Islet of Langerhans (tissue), 1 donor: ENCODE measurements around the gene MTHFSD.

Experiments
- FAIRE-seq: peaks from one replicate; lab custom pipeline; 2011; peaks lifted over from hg19 to GRCh38; lab: Jason Lieb, UNC

MTHFSD gene

DNA sequence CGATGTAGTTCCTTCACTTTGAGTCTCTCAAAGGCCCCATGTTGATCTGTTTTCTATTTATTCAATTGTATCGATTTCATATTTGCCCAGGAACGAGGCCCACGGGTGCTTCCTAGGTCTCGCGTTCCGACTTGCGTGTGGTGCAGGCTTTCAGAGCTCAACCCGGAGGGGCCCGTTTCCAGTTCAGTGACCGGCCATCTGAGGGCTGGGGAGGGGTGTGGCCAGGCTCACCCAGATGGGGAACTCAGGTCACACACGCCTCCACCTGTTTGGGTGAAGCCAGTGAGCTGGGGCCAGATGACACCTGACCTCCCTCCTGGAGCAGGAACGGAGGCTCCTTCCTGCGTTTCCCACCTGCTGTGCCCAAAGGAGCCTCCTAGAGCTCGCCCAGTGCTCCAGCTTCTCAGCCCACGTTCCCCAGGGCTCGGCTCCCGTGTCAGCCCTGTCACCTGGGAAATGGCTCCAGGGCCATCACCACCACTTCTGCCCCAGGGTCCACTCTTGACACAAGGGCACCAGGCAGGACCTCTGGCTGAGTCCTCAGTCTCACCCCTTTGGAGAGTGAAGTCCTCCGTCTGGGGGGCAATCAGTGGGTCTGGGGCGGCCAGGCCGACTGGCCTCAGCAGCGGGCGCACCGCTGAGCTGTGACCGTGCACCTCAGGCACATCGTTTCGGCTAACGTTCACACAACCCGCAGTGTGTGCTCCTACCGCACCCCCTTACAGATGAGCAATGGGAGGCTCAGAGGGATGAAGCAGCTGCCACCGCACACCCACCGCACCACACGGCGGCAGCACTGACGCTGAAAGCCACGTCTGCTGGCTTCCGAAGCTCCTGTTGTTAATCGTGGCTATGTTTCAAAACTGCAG lies 26.7 kb downstream of the MTHFSD start:
- FAIRE-seq = no peak

DNA sequence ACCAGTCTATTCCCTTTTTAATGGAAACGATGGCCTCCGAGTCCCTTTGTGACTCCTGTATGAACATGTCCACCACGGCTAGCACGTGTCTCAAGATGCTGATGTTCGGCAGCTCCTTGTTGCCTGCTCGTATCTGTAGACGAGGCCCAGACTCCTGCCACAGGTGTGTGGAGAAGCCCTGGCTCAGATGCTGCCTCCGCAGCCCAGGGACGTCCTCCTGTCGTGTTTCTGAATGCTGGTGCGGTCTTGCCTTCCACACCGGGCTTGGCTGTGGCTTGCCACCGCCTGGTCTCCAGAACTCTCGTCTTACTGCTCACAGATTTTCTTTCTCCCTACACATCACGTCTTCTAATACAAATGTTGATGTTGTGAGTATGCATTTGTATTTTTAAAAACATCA lies 27.7 kb downstream of the MTHFSD start:
- FAIRE-seq = no peak

- FAIRE-seq = no peak
Observed at GRCh38 chr16:86525696-86526095, 29.3 kb downstream of the MTHFSD start.

DNA sequence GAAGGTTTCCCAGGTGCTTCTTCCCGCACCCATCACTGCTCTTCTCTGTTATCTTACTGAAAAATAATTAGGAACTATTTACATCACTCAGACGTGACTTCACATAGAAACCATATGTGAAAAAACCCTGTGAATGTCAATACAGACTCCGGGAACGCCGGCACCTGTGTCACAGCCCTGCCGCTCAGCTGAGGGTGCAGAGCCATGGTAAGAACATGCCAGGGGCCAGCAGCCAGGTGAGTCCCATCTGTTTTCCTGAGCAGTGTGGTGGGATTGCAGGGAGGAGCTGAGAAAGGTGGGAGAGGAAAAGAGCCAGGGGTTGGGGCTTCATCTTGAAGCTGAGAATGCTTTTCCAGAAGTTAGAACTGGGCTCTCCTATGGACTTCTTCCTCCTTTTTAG lies 31.0 kb downstream of the MTHFSD start:
- no peak for FAIRE-seq

DNA sequence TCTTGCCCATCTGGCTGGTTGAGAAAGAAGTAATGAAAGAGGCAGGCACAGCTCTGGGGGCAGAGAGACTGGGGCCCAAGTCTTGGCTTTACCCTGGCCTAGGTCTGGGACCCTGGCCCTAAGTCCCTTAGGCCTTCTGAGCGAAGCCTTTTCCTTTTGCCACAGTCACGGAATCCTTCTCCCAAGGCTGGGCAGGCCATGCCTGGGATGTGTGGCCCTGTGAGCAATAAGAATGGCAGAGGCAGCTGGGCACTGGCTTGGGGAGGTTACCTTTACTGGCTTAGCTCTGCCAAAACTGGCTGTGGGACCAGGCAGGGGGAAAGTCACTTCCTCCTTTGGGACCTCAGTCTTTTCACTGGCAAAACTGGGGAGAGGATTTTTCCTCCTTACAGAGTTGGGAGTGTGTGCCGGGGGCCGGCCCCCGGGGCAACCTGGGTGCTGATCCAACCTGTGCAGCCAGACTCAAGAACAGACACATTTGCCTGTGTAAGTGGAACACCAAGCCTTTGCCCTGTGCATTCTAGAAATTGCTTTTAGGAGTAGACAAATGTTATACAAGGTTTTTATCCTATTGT lies 31.8 kb downstream of the MTHFSD start:
- no peak for FAIRE-seq

DNA sequence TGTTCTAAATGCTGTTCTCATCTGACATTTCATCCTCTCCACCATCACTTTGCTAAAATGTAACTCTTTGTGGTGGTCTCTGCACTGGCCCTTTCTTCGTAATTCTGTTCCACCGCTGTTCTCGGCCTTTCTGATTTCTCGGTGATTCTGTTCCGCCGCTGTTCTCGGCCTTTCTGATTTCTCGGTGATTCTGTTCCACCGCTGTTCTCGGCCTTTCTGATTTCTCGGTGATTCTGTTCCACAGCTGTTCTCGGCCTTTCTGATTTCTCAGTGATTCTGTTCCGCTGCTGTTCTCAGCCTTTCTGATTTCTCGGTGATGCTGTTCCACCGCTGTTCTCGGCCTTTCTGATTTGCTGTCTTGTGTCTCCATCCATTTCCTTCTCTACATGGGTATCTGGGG lies 32.4 kb downstream of the MTHFSD start:
- no peak for FAIRE-seq

GRCh38 chr16:86521236-86522197 lies 33.5 kb downstream of the MTHFSD start:
- FAIRE-seq = no peak

DNA sequence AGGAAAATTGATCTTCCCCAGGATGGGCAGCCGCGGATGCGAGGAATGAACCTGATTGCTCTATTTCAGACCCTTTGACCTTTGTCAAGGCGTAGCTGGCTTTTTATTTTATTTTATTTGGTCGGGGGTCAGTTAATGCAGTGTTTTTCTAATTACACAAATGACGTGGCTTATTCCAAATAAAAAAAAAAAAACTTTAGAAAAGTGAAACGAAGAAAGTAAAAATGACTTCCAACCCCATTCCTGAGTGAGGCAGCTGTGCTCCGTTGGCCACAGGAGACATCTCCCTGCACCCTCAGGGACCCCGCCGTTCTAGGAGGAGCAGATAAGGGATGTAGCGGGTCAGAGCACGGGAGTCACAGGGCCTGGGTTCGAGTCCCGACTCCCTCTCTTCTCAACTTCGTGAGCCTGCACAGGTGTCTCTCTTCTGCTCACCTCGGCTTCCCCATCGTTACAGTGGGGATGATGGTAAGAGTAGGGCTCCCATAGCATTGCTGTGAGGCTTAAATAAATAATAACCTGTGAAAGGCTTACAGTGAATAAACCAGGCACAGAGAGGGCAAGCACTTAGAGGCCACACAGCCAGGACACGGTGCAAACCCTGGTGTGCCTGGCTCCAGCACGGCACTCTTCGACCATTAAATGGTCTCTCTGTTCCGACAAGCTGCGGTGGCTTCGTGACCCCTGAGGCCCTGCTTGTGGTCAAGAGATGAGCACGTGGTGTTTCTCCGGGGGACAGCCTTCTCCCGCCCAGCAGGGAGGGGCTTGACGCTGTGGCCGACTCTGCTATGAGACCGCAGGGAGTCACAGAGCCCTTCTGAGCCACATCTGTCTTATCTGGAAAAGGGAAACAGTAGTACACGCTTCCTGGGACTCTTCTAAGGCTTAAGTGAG lies 34.5 kb downstream of the MTHFSD start:
- FAIRE-seq = no peak

DNA sequence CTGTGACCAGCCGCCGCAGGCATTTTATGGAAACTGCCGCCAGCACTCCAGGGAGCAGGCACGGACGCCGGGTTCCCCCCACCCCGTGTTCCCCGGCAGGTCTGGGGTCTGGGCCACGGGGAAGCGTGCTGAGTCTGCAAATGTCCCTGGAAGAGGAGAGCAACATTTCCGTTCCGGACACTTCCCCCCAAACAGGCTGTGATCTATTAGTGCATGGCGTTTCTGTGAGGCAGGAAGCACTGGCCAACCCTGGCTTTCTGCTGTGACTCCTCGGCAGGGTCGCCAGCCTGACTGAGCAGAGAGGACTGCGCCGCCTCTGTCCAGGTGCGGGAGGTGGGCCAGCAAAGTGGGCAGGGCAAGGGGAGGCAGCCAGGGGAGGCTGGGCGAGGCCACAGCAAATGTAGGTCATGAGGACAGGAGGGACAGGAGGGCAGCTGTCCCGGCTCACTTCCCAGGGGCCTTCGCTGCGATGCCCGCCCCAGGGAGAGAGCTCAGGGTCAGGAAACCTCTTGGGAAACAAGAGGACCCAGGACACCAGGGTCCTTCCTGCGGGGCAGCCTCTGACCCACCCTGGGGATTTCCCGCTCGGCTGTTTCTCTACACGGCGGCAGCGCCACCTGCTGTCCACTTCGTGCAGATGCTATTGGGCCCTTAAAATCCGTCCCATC lies 35.3 kb downstream of the MTHFSD start:
- FAIRE-seq = no peak

DNA sequence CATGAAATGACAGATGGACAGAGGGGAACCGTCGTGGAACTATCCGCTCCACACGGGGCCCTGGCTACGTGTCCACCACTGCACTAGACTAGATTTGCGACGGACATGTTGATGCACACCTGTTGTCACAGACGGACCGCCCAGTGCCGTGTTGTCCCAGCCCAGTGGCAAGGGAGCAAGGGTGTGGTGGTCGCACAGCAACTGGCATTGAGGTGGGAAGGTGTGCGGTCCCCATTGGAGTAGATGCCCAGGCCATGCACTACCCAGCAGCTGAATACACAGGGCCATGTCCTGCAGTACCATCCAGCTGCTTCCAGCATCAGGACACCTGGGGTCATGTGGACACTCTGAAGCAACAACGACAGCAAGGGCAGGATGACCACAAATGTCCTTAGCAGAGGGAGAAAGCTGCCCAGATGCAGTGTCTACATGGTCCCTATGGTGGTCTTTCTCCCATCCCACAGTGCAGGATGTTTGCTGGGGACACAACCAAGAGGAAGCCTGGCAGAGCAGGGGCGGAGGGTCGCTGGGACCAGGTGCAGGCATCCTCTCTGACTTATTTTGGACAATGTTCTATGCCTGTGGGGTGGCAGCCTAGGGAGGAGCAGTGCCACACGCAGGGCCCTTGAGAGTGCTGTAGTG lies 35.9 kb downstream of the MTHFSD start:
- no peak for FAIRE-seq

DNA sequence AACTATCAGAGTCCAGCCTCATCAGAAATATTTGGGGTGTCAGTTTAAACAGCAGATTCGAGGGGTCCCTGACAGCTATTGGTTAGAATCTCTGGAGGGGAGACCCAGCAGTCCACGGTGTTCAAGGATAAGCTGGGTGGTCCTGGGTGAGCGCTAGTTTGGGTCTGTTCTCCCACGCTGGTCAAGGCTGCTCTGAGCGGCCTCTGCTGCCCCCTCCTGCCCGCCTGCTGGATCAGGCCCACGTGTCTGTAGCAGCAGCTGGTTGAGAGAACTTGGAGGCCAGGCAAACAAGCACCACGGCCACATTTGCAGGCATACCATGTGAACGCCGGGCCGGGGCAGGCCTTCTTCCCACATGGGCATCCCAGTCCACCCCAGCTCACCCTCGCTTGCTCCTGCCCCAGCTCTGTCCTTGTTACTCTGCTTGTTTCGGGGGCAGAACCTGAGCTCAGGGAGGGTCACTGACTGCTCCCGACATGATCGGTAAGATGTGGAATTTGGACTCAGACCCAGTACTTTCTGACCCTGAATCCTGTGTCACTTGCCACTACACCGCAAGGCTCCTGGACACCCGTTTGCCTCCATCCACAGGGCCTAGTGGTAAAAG lies 37.3 kb downstream of the MTHFSD start:
- no peak for FAIRE-seq

GRCh38 chr16:86517033-86517432 lies 38.0 kb downstream of the MTHFSD start:
- no peak for FAIRE-seq

GRCh38 chr16:86516623-86517003 lies 38.4 kb downstream of the MTHFSD start:
- no peak for FAIRE-seq

GRCh38 chr16:86515777-86516622 lies 39.0 kb downstream of the MTHFSD start:
- FAIRE-seq = no peak

DNA sequence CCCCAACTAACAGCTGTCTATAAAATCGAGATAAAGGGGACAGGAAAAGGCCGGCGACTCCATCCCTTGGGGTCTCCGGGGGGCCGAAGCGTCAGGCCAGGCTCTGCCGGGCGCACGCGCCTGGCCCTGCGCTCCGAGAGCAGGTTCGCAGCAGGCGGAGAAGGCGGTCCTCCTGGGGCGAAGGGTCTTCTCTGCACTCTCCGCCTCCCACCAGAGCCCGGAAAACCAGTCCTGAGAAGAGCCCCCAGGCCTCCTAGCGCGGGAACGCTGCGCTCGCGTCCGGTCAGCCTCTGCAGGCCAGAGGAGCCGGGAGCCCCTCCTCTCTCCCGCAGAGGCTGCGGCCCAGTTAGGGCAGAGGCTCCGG lies 39.6 kb downstream of the MTHFSD start:
- no peak for FAIRE-seq

GRCh38 chr16:86514481-86515376 lies 40.3 kb downstream of the MTHFSD start:
- no peak for FAIRE-seq

- FAIRE-seq = no peak
Observed at GRCh38 chr16:86513471-86514277, 41.4 kb downstream of the MTHFSD start.
